Upper lobe of left lung (tissue), 4 donors: ENCODE results near the gene GMPPA.

Source experiments
- POLR2A ChIP-seq, 4 donors: fragments of 450-650 bp; IDR thresholded peaks; one replicate each; pipeline ENCODE4 v1.5.1; 2016 to 2017; ENCODE audit warnings: antibody characterized with exemption in 4 of 4, mild to moderate bottlenecking in 2 of 4
- TF ChIP-seq, protein P1 (sequence below), 6 experiments: fragments of 450-650 bp in 4 of 6; fragments of 200-600 bp in 2 of 6; sonication (generic) in 2 of 6; IDR thresholded peaks; one replicate each; pipeline ENCODE4 v1.5.1; 2016 to 2019; ENCODE audit warnings: antibody characterized with exemption in 6 of 6

- TF ChIP-seq, protein P1, sequence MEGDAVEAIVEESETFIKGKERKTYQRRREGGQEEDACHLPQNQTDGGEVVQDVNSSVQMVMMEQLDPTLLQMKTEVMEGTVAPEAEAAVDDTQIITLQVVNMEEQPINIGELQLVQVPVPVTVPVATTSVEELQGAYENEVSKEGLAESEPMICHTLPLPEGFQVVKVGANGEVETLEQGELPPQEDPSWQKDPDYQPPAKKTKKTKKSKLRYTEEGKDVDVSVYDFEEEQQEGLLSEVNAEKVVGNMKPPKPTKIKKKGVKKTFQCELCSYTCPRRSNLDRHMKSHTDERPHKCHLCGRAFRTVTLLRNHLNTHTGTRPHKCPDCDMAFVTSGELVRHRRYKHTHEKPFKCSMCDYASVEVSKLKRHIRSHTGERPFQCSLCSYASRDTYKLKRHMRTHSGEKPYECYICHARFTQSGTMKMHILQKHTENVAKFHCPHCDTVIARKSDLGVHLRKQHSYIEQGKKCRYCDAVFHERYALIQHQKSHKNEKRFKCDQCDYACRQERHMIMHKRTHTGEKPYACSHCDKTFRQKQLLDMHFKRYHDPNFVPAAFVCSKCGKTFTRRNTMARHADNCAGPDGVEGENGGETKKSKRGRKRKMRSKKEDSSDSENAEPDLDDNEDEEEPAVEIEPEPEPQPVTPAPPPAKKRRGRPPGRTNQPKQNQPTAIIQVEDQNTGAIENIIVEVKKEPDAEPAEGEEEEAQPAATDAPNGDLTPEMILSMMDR (IDR thresholded peaks at IDR 0.05) = no peak
- no peak for TF ChIP-seq POLR2A (IDR thresholded peaks at IDR 0.05)
These were observed 8.0 kb upstream of the GMPPA start for GRCh38 chr2:219490600-219491130.
